Esophagus muscularis mucosa (tissue), 3 donors: ENCODE data around the gene SMAD1.

Source experiments
- POLR2A ChIP-seq: fragments of 450-650 bp; IDR thresholded peaks from one replicate; pipeline ENCODE4 v1.6.1; 2017; ENCODE audit warnings: antibody characterized with exemption, moderate library complexity, mild to moderate bottlenecking, low read depth
- TF ChIP-seq, protein P1 (sequence below), 3 experiments: fragments of 200-600 bp in 2 of 3; fragments of 450-650 bp in 1 of 3; sonication (generic) in 2 of 3; IDR thresholded peaks; one replicate each; pipeline ENCODE4 v1.5.1; 2017 to 2019; ENCODE audit warnings: antibody characterized with exemption in 3 of 3, mild to moderate bottlenecking in 2 of 3, moderate library complexity in 1 of 3

DNA sequence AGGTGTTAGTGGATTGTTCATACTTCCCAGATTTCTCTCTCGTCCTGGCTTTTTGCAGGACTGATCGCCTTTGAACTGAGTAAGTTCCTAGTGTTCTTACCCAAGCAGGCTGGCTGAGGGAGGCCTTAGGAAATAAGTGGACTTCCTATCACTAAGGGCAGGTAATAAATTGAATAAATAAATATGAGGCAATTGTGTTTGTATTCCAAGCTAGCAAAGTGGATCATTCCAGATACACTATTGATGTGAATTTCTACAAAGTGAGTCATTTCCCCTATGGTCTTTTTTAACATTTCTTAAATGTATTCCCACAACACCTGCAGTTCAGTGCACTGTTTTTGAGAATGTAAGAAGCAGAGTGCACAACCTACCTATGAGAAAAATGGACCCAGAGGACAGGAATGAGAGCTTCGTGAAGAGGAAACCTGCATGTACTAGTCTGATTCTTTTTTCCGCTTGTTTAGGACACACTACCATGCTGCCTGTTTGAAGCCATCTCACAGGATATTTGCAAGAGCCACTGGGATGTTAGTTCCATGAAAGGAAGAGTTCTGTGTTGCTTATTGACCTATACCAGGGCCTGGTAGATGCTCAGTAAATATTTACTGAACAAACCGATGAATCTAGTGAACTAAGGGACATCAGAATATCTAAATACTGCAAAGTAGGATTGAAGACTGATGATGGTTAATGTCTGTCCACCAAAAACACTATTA, 29.0 kb upstream of the SMAD1 start:
- no peak for TF ChIP-seq POLR2A
- TF ChIP-seq, protein P1, sequence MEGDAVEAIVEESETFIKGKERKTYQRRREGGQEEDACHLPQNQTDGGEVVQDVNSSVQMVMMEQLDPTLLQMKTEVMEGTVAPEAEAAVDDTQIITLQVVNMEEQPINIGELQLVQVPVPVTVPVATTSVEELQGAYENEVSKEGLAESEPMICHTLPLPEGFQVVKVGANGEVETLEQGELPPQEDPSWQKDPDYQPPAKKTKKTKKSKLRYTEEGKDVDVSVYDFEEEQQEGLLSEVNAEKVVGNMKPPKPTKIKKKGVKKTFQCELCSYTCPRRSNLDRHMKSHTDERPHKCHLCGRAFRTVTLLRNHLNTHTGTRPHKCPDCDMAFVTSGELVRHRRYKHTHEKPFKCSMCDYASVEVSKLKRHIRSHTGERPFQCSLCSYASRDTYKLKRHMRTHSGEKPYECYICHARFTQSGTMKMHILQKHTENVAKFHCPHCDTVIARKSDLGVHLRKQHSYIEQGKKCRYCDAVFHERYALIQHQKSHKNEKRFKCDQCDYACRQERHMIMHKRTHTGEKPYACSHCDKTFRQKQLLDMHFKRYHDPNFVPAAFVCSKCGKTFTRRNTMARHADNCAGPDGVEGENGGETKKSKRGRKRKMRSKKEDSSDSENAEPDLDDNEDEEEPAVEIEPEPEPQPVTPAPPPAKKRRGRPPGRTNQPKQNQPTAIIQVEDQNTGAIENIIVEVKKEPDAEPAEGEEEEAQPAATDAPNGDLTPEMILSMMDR (IDR thresholded peaks at IDR 0.05): no peak
